K562 (cell line): ENCODE data around the gene CDK5RAP3. TPM values are rescaled to one million over a fixed set of nuclear protein-coding genes. Genes with fewer than 3 reads are reported as not detected.

ENCODE experiments used
- BRD4 ChIP-seq: fragments of 200-600 bp; sonication (generic); IDR thresholded peaks from 2 replicates; pipeline ENCODE4 v1.6.1; 2017; ENCODE audit warnings: inconsistent platforms
- CEBPB ChIP-seq: fragments of 450-650 bp; IDR thresholded peaks from 2 replicates; pipeline ENCODE4 v1.6.1; 2016; ENCODE audit warnings: missing genetic modification characterization, missing compliant biosample characterization
- DNMT1 ChIP-seq: fragments of 450-650 bp; IDR thresholded peaks from 2 replicates; pipeline ENCODE4 v1.6.1; 2016; ENCODE audit warnings: antibody characterized with exemption, mild to moderate bottlenecking
- KLF1 ChIP-seq: fragments of 450-650 bp; IDR thresholded peaks from 2 replicates; pipeline ENCODE4 v1.6.1; 2016; ENCODE audit warnings: missing genetic modification characterization, missing compliant biosample characterization
- MCM2 ChIP-seq: fragments of 450-650 bp; IDR thresholded peaks from 2 replicates; pipeline ENCODE4 v1.6.1; 2017; ENCODE audit warnings: low read depth, mild to moderate bottlenecking
- POLR2AphosphoS5 ChIP-seq: IDR thresholded peaks from 2 replicates; pipeline ENCODE4 v1.6.1; 2011; ENCODE audit warnings: mild to moderate bottlenecking, low read depth, low read length, moderate library complexity; ENCODE audit not compliant: control insufficient read depth, insufficient read depth
- ZNF232 ChIP-seq: sonication (generic); formaldehyde crosslinking; IDR thresholded peaks from 2 replicates; pipeline ENCODE4 v1.8.0; 2022; ENCODE audit warnings: mild to moderate bottlenecking, missing genetic modification reagents
- polyA plus RNA-seq, 8 experiments: library from polyadenylated mRNA; depleted of rRNA in 4 of 8; stranded (reverse) in 5 of 8; unstranded in 3 of 8; fragments of >200 nt; fragmentation: Nextera tagmentation in 2 of 8; fragmentation: Illumina TruSeq in 1 of 8; extraction: Ambion mirVana in 2 of 8; extraction: Trizol in 1 of 8; gene quantifications; 2 replicates each; pipeline versions ENCODE4 v1.2.1 to v1.2.3, GENCODE V29; 2011 to 2014; ENCODE audit warnings: inconsistent platforms in 1 of 8, missing spikeins in 1 of 8
- total RNA-seq, 7 experiments: library from RNA; depleted of rRNA in 6 of 7; stranded (reverse); fragments of >200 nt in 6 of 7; fragmentation: Illumina TruSeq in 2 of 7; extraction: Trizol in 2 of 7; gene quantifications; 2 replicates each; pipeline versions ENCODE4 v1.2.1 to v1.2.3, GENCODE V29; 2011 to 2021; ENCODE audit warnings: low replicate concordance in 1 of 7
- TF ChIP-seq, protein P1 (sequence below): fragments of 450-650 bp; IDR thresholded peaks from 2 replicates; pipeline ENCODE4 v1.6.1; 2016; ENCODE audit warnings: mild to moderate bottlenecking, moderate library complexity
- TF ChIP-seq, protein P2 (sequence below): sonication (generic); formaldehyde crosslinking; IDR thresholded peaks from 2 replicates; pipeline ENCODE4 v1.8.0; 2022; ENCODE audit warnings: missing genetic modification reagents, mild to moderate bottlenecking, borderline replicate concordance
- TF ChIP-seq, protein P3 (sequence below): fragments of 250-450 bp; sonication (Bioruptor Pico); IDR thresholded peaks from 2 replicates; pipeline ENCODE4 v1.4.0; 2020; ENCODE audit warnings: mild to moderate bottlenecking
- TF ChIP-seq, protein P4 (sequence below): sonication (generic); formaldehyde crosslinking; IDR thresholded peaks from 2 replicates; pipeline ENCODE4 v1.9.0; 2022; ENCODE audit warnings: mild to moderate bottlenecking, missing genetic modification reagents

Gene CDK5RAP3
- total and polyA plus RNA-seq, 9 of the 15 experiments (the other 6 are each of a cell fraction or from before 2014, with no cell fraction given): 44.2 to 202 (median 91.5) TPM

DNA sequence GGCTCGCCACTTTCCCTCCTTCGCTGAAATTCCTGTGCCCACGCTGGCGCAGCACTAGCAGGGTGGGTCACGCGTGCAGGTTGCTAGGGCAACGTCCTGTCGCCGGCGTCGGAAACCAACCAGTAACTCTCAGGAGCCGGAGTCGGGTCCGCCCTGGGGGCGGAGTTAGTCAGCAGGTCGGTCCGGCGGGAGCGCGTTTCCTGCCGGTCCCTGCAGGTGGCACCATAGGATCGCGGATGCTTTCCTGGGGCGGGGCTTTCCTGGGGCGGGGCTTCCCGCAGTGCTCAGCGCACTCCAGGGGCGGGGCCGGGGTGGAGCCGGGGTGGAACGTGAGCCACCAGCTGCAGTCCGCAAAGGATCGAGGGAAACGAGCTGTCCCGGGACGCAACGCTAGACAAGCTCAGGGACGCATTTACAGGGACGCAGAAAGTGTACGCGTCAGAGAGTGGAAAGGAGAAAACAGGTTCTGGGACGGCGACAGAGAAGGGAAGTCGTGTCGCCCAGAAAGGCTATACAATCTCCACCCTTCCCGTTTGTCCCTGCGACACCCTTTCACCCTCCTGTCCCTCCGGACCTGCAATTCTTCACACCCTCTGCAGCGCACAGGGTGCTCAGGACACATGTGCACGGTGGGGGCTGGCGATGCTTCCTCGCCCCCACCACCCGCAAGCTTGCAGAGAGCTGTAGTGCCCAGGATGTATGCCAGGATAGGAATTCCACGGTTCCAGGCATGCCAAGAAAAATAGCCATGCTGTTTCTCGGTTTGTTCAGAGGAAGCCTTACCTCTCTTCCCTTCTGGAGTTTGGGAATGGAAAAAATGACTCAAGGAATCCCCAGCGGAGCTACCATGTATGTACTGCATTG is 54.4 kb downstream of the CDK5RAP3 start (continued):
- TF ChIP-seq, protein P1, sequence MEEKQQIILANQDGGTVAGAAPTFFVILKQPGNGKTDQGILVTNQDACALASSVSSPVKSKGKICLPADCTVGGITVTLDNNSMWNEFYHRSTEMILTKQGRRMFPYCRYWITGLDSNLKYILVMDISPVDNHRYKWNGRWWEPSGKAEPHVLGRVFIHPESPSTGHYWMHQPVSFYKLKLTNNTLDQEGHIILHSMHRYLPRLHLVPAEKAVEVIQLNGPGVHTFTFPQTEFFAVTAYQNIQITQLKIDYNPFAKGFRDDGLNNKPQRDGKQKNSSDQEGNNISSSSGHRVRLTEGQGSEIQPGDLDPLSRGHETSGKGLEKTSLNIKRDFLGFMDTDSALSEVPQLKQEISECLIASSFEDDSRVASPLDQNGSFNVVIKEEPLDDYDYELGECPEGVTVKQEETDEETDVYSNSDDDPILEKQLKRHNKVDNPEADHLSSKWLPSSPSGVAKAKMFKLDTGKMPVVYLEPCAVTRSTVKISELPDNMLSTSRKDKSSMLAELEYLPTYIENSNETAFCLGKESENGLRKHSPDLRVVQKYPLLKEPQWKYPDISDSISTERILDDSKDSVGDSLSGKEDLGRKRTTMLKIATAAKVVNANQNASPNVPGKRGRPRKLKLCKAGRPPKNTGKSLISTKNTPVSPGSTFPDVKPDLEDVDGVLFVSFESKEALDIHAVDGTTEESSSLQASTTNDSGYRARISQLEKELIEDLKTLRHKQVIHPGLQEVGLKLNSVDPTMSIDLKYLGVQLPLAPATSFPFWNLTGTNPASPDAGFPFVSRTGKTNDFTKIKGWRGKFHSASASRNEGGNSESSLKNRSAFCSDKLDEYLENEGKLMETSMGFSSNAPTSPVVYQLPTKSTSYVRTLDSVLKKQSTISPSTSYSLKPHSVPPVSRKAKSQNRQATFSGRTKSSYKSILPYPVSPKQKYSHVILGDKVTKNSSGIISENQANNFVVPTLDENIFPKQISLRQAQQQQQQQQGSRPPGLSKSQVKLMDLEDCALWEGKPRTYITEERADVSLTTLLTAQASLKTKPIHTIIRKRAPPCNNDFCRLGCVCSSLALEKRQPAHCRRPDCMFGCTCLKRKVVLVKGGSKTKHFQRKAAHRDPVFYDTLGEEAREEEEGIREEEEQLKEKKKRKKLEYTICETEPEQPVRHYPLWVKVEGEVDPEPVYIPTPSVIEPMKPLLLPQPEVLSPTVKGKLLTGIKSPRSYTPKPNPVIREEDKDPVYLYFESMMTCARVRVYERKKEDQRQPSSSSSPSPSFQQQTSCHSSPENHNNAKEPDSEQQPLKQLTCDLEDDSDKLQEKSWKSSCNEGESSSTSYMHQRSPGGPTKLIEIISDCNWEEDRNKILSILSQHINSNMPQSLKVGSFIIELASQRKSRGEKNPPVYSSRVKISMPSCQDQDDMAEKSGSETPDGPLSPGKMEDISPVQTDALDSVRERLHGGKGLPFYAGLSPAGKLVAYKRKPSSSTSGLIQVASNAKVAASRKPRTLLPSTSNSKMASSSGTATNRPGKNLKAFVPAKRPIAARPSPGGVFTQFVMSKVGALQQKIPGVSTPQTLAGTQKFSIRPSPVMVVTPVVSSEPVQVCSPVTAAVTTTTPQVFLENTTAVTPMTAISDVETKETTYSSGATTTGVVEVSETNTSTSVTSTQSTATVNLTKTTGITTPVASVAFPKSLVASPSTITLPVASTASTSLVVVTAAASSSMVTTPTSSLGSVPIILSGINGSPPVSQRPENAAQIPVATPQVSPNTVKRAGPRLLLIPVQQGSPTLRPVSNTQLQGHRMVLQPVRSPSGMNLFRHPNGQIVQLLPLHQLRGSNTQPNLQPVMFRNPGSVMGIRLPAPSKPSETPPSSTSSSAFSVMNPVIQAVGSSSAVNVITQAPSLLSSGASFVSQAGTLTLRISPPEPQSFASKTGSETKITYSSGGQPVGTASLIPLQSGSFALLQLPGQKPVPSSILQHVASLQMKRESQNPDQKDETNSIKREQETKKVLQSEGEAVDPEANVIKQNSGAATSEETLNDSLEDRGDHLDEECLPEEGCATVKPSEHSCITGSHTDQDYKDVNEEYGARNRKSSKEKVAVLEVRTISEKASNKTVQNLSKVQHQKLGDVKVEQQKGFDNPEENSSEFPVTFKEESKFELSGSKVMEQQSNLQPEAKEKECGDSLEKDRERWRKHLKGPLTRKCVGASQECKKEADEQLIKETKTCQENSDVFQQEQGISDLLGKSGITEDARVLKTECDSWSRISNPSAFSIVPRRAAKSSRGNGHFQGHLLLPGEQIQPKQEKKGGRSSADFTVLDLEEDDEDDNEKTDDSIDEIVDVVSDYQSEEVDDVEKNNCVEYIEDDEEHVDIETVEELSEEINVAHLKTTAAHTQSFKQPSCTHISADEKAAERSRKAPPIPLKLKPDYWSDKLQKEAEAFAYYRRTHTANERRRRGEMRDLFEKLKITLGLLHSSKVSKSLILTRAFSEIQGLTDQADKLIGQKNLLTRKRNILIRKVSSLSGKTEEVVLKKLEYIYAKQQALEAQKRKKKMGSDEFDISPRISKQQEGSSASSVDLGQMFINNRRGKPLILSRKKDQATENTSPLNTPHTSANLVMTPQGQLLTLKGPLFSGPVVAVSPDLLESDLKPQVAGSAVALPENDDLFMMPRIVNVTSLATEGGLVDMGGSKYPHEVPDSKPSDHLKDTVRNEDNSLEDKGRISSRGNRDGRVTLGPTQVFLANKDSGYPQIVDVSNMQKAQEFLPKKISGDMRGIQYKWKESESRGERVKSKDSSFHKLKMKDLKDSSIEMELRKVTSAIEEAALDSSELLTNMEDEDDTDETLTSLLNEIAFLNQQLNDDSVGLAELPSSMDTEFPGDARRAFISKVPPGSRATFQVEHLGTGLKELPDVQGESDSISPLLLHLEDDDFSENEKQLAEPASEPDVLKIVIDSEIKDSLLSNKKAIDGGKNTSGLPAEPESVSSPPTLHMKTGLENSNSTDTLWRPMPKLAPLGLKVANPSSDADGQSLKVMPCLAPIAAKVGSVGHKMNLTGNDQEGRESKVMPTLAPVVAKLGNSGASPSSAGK: peak; percentile 91
- TF ChIP-seq, protein P2, sequence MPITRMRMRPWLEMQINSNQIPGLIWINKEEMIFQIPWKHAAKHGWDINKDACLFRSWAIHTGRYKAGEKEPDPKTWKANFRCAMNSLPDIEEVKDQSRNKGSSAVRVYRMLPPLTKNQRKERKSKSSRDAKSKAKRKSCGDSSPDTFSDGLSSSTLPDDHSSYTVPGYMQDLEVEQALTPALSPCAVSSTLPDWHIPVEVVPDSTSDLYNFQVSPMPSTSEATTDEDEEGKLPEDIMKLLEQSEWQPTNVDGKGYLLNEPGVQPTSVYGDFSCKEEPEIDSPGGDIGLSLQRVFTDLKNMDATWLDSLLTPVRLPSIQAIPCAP (CRISPR knock-in tag): no peak
- TF ChIP-seq, protein P3, sequence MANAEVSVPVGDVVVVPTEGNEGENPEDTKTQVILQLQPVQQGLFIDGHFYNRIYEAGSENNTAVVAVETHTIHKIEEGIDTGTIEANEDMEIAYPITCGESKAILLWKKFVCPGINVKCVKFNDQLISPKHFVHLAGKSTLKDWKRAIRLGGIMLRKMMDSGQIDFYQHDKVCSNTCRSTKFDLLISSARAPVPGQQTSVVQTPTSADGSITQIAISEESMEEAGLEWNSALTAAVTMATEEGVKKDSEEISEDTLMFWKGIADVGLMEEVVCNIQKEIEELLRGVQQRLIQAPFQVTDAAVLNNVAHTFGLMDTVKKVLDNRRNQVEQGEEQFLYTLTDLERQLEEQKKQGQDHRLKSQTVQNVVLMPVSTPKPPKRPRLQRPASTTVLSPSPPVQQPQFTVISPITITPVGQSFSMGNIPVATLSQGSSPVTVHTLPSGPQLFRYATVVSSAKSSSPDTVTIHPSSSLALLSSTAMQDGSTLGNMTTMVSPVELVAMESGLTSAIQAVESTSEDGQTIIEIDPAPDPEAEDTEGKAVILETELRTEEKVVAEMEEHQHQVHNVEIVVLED (CRISPR knock-in tag): no peak
- TF ChIP-seq, protein P4, sequence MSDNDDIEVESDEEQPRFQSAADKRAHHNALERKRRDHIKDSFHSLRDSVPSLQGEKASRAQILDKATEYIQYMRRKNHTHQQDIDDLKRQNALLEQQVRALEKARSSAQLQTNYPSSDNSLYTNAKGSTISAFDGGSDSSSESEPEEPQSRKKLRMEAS: peak; percentile 75
- TF ChIP-seq KLF1 (tag) (no peak), ZNF232 (no peak), BRD4 (no peak), DNMT1 (no peak), MCM2 (no peak), CEBPB (tag) (no peak), POLR2AphosphoS5 (no peak)
